Hepatocyte (in vitro differentiated cells): Measurements from ENCODE around the gene PATL1. TPM values are rescaled to one million over a fixed set of nuclear protein-coding genes. Genes with fewer than 3 reads are reported as not detected.
A peak's percentile ranks its signal among the peaks of the same experiment; 100 is the strongest.

Experiments used
- DNase-seq: peaks from one replicate; pipeline ENCODE4 v3.0.0-alpha.2; 2016; ENCODE audit warnings: low spot score
- H2AFZ ChIP-seq: fragments of 200-600 bp; sonication (generic); 2 replicates; pipeline ENCODE4 v1.6.0; 2016; ENCODE audit warnings: antibody characterized with exemption, mild to moderate bottlenecking
- H3K27ac ChIP-seq: fragments of 200-600 bp; sonication (generic); 2 replicates; pipeline ENCODE4 v1.5.1; 2016; ENCODE audit warnings: mild to moderate bottlenecking
- H3K27me3 ChIP-seq: fragments of 200-600 bp; sonication (generic); 2 replicates; pipeline ENCODE4 v1.6.1; 2016
- H3K36me3 ChIP-seq: fragments of 200-600 bp; sonication (generic); replicated peaks from 2 replicates; pipeline ENCODE4 v1.5.1; 2016; ENCODE audit warnings: low read depth; ENCODE audit not compliant: insufficient read depth
- H3K4me1 ChIP-seq: fragments of 200-600 bp; sonication (generic); 2 replicates; pipeline ENCODE4 v1.5.1; 2016; ENCODE audit warnings: mild to moderate bottlenecking, moderate library complexity; ENCODE audit not compliant: insufficient read depth
- H3K4me2 ChIP-seq: fragments of 200-600 bp; sonication (generic); 2 replicates; pipeline ENCODE4 v1.6.0; 2016
- H3K4me3 ChIP-seq: fragments of 200-600 bp; sonication (generic); 2 replicates; pipeline ENCODE4 v1.5.1; 2016; ENCODE audit warnings: mild to moderate bottlenecking
- H3K79me2 ChIP-seq: fragments of 200-600 bp; sonication (generic); 2 replicates; pipeline ENCODE4 v1.6.0; 2017; ENCODE audit warnings: mild to moderate bottlenecking
- H3K9me2 ChIP-seq: fragments of 200-600 bp; sonication (generic); replicated peaks from 2 replicates; pipeline ENCODE4 v1.6.0; 2017; ENCODE audit warnings: mild to moderate bottlenecking; ENCODE audit not compliant: insufficient read depth
- H3K9me3 ChIP-seq: fragments of 200-600 bp; sonication (generic); 2 replicates; pipeline ENCODE4 v1.5.1; 2016; ENCODE audit warnings: low read depth, mild to moderate bottlenecking
- H4K20me1 ChIP-seq: fragments of 200-600 bp; sonication (generic); 2 replicates; pipeline ENCODE4 v1.6.0; 2016; ENCODE audit warnings: mild to moderate bottlenecking; ENCODE audit not compliant: insufficient read depth, poor library complexity, severe bottlenecking
- EZH2 ChIP-seq: fragments of 200-600 bp; sonication (generic); IDR thresholded peaks from 2 replicates; pipeline ENCODE4 v1.6.1; 2016; ENCODE audit warnings: antibody characterized with exemption, mild to moderate bottlenecking, borderline replicate concordance
- EZH2phosphoT487 ChIP-seq: fragments of 200-600 bp; sonication (generic); IDR thresholded peaks from one replicate; pipeline ENCODE4 v1.6.1; 2018; ENCODE audit warnings: antibody characterized with exemption, mild to moderate bottlenecking, low read depth, moderate library complexity; ENCODE audit not compliant: unreplicated experiment, severe bottlenecking
- WGBS: methylation state at CpG from one replicate; pipeline ENCODE4 v1.1.6; 2016; ENCODE audit warnings: low lambda C conversion rate; ENCODE audit errors: missing lambda C conversion rate; 5-methylcytosine and 5-hydroxymethylcytosine counted together
- polyA plus RNA-seq: library from polyadenylated mRNA; unstranded; fragments of >200 nt; fragmentation: Nextera tagmentation; extraction: Ambion mirVana; gene quantifications from 2 replicates; pipeline ENCODE4 v1.2.1, GENCODE V29; 2016
- total RNA-seq: library from RNA; depleted of rRNA; stranded (reverse); fragments of >200 nt; gene quantifications from 2 replicates; pipeline ENCODE4 v1.2.3, GENCODE V29; 2014
- TF ChIP-seq, protein P1 (sequence below): fragments of 200-600 bp; sonication (generic); IDR thresholded peaks from 2 replicates; pipeline ENCODE4 v1.5.1; 2016; ENCODE audit warnings: antibody characterized with exemption, mild to moderate bottlenecking; ENCODE audit not compliant: poor library complexity

Gene PATL1
- total and polyA plus RNA-seq, 2 experiments from 2014 or later, result 19.9 to 21.6 TPM

DNA sequence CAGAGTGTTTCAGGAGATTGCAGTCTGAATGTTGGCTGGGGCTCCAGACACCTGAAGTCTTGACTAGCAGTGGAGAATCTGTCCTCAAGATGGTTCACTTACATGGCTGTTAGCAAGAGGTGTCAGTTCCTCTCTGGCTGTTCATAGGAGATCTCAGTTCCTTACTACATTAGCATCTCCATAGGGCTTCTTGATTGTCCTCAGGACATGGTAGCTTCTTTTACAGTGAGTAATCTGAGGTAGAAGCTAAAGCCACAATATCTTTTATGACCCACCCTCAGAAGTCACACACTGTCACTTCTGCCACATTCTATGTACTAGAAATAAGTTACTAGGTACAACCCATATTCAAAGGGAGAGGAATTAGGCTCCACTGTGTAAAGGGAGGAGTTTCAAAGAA lies 10.5 kb upstream of the PATL1 start:
- Histone ChIP-seq H4K20me1 (no peaks in the 10 kb centered on the region), H3K4me3 (no peak overlapping the region), H3K4me1 (peaks cover 27% of the 10 kb centered on the region), H3K9me3 (no peaks in the 10 kb centered on the region), H3K4me2 (no peak overlapping the region), H2AFZ (no peak overlapping the region), H3K27ac (peak overlapping the region; percentile 65), H3K9me2 (no peaks in the 10 kb centered on the region), H3K27me3 (no peaks in the 10 kb centered on the region), H3K36me3 (no peaks in the 10 kb centered on the region), H3K79me2 (no peaks in the 10 kb centered on the region)
- DNase-seq, result no peak
- TF ChIP-seq, protein P1, sequence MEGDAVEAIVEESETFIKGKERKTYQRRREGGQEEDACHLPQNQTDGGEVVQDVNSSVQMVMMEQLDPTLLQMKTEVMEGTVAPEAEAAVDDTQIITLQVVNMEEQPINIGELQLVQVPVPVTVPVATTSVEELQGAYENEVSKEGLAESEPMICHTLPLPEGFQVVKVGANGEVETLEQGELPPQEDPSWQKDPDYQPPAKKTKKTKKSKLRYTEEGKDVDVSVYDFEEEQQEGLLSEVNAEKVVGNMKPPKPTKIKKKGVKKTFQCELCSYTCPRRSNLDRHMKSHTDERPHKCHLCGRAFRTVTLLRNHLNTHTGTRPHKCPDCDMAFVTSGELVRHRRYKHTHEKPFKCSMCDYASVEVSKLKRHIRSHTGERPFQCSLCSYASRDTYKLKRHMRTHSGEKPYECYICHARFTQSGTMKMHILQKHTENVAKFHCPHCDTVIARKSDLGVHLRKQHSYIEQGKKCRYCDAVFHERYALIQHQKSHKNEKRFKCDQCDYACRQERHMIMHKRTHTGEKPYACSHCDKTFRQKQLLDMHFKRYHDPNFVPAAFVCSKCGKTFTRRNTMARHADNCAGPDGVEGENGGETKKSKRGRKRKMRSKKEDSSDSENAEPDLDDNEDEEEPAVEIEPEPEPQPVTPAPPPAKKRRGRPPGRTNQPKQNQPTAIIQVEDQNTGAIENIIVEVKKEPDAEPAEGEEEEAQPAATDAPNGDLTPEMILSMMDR, result no peak
- TF ChIP-seq EZH2phosphoT487, result no peak
- TF ChIP-seq EZH2, result no peak

DNA sequence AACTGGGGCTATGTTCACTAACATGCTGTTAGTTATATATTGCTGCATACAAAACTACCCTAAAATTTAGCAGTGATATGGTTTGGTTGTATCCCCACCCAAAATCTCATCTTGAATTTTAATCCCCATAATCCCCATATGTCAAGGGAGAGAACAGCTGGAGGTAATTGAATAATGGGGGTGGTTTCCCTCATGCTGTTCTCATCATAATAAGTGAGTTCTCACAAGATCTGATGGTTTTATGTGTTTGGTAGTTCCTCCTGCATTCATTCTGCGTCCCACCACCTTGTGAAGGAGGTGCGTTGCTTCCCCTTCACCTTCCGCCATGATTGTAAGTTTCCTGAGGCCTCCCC lies 10.0 kb upstream of the PATL1 start:
- TF ChIP-seq, protein P1, result no peak
- TF ChIP-seq EZH2phosphoT487 (no peak), EZH2 (no peak)

DNA sequence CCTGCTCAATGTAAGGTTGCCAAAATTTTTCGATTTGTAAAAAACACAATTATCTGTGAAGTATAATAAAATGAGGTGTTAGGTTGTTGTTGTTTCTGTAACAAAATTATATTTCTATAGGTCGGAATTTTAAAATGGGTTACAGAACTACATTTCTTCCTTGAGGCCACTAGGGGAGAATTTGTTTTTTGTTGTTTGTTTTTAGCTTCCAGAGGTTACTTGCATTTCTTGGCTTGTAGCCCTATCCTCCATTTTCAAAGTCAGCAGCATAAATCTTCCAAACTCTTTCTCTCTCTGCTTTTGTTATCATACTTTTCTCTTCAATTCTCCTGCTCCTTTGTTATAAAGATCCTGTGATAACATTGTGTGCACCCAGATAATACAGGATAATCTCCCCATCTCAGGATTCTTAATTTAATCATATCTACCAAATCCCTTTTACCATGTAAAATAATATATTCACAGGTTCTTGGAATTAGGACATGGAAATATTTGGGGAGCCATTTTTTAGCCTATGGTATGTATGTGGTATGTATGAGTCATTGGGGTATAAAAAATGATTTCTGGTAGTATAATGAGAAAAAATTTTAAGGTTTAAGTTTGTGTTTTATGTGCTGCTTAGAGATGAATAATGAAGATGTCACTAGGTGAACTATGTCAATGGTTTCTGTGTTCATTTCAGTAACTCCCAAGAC lies 9.4 kb upstream of the PATL1 start:
- 83% methylated on average over 2 of the region's 2 CpGs for WGBS
- no peak for DNase-seq
- Histone ChIP-seq H3K27me3 (no peaks in the 10 kb centered on the region), H3K36me3 (no peaks in the 10 kb centered on the region), H2AFZ (no peak overlapping the region), H3K4me2 (no peak overlapping the region), H3K9me3 (no peaks in the 10 kb centered on the region), H4K20me1 (no peaks in the 10 kb centered on the region), H3K27ac (no peak overlapping the region), H3K4me3 (no peak overlapping the region), H3K9me2 (no peaks in the 10 kb centered on the region), H3K79me2 (no peaks in the 10 kb centered on the region), H3K4me1 (peaks cover 30% of the 10 kb centered on the region)
- TF ChIP-seq, protein P1, result no peak
- TF ChIP-seq EZH2phosphoT487, result no peak
- no peak for TF ChIP-seq EZH2

More for the DNA sequence above, 10.0 kb upstream of the PATL1 start:
- H4K20me1 ChIP-seq, result no peaks in the 10 kb centered on the region
- no peaks in the 10 kb centered on the region for H3K79me2 ChIP-seq
- H3K9me2 ChIP-seq, result no peaks in the 10 kb centered on the region
- H3K36me3 ChIP-seq, result no peaks in the 10 kb centered on the region
- peak overlapping the region; percentile 65 for H3K27ac ChIP-seq
- 91% methylated on average over 3 of the region's 3 CpGs for WGBS
- H3K4me2 ChIP-seq, result no peak overlapping the region
- no peaks in the 10 kb centered on the region for H3K27me3 ChIP-seq
- no peak overlapping the region for H3K4me3 ChIP-seq
- DNase-seq, result no peak
- H3K4me1 ChIP-seq, result peaks cover 30% of the 10 kb centered on the region
- H2AFZ ChIP-seq, result no peak overlapping the region
- H3K9me3 ChIP-seq, result no peaks in the 10 kb centered on the region
